ENCODE results near the gene SLC37A1.

DNA sequence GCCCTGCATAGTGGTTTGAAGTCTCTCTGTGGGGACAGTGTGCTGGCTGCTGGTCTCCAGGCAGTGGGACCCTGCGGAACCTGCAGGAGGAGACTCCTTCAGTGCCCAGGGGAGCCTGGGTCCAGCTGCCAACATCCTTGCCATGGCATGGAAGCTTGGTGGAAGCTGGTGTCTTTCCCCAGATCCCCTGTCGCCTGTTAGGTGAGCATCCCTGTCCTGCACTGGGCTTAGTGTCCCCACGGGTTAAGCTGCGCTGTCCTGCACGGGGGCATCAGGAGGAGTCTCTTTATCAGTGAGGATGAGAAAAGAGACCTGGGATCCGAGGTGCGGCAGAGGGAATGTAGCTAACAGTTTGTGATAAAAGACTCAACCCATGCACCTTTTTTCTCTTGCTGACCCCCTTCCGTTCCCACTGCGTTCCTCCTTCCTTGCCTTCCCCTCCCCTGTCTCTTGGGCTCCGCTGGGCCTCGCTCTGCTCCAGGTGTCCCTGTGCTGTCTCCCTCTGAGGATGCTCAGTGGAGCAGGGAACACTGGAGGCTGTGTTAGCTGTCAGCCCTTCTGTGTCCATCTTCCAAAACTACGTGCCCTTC, 59.3 kb downstream of the SLC37A1 start:
- TF ChIP-seq, protein P1, sequence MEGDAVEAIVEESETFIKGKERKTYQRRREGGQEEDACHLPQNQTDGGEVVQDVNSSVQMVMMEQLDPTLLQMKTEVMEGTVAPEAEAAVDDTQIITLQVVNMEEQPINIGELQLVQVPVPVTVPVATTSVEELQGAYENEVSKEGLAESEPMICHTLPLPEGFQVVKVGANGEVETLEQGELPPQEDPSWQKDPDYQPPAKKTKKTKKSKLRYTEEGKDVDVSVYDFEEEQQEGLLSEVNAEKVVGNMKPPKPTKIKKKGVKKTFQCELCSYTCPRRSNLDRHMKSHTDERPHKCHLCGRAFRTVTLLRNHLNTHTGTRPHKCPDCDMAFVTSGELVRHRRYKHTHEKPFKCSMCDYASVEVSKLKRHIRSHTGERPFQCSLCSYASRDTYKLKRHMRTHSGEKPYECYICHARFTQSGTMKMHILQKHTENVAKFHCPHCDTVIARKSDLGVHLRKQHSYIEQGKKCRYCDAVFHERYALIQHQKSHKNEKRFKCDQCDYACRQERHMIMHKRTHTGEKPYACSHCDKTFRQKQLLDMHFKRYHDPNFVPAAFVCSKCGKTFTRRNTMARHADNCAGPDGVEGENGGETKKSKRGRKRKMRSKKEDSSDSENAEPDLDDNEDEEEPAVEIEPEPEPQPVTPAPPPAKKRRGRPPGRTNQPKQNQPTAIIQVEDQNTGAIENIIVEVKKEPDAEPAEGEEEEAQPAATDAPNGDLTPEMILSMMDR (IDR thresholded peaks at IDR 0.05): no peak
- TF ChIP-seq POLR2A (IDR thresholded peaks at IDR 0.05) (no peak), POLR2AphosphoS5 (IDR thresholded peaks at IDR 0.05) (no peak), EP300 (IDR thresholded peaks at IDR 0.05) (no peak)

Measured in sigmoid colon (tissue), 4 donors.